HG03460 (cell line): ENCODE data around the gene DOK5.
"Not testable (repeated sequence)": the region's sequence is repeated elsewhere in the genome, so short reads cannot be mapped to it uniquely, and the experiment has no call there.

Experiments used
- ATAC-seq: cut with Tn5 transposase; IDR thresholded peaks from one replicate; pipeline ENCODE4 v1.9.1; 2021; ENCODE audit not compliant: unreplicated experiment

Gene DOK5

GRCh38 chr20:54475334-54476168, at the start of gene DOK5:
Gene DOK5, plus strand, starts transcription at chr20:54475593. Its CDS starts 354 bp downstream, at chr20:54475947.
- ATAC-seq: no peak

DNA sequence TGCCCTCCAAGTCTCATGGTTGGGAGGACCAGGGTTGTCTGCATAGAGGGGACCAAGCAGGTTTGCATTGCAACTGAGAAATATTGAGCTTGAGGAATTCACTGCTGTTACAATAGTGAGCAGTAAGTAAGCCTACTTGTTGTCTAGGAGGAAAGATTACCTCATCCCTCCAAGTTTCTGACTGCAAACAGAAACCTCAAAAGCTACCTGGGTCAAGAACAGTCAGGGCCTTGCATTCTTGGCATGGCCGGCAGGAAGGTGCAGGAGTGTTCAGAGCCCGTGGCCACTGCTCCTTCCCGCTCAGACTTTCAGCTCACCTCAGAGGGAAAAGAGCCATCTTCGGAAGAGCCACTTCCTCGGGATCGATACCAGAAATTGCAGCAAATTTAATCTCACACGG, 46.0 kb upstream of the DOK5 start:
- ATAC-seq: no peak

GRCh38 chr20:54431156-54431944, 44.0 kb upstream of the DOK5 start:
- ATAC-seq: no peak

DNA sequence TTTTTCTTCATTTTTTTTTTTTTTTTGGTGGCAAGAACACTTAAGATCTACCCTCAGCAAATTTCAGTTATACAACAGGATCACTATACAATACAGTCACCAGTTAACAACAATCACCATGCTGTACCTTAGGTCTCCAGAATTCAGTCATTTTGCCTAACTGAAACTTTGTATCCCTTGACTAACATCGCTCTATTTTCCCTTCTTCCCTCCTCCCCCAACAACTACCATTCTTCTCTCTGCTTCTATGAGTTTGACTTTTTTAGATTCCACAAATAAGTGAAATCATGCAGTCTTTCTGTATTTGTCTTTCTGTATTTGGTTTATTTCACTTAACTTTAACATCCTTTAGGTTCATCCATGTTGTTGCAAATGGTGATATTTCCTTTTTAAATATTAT, 42.4 kb upstream of the DOK5 start:
- no peak for ATAC-seq

GRCh38 chr20:54433636-54434035, 41.8 kb upstream of the DOK5 start:
- no peak for ATAC-seq

DNA sequence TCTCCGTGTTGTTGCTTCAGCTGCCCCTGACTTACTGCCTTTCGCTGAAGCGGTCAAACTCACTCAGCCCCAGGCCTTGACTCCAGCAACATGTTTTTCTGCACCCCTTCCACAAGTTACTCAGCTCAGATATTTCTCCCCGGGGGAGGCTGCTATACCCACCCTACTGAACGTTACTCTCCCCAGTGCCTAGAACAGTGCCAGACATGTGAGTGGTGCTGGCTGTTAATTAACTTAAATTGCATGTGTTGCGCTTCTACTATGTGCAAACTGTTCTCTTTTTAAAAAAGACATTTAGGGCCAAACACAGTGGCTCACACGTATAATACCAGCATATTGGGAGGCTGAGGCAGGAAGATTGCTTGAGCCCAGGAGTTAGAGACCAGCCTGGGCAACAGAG, 41.2 kb upstream of the DOK5 start:
- no peak for ATAC-seq

- no peak for ATAC-seq
These were observed 40.4 kb upstream of the DOK5 start for GRCh38 chr20:54435015-54435414.

DNA sequence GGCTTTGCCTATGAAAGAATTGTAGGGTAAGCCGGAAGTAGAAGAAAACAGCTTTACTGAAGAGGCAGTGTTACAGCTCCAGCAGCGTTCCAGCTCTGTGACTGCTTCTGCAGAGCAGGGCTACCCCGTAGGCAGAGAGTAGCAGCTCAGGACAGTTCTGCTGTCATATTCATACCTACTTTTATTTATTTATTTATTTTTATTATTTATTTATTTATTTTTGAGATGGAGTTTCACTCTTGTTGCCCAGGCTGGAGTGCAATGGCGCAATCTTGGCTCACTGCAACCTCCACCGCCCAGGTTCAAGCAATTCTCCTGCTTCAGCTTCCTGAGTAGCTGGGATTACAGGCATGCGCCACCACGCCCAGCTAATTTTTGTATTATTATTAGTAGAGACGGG, 39.0 kb upstream of the DOK5 start:
- not testable (repeated sequence) for ATAC-seq

DNA sequence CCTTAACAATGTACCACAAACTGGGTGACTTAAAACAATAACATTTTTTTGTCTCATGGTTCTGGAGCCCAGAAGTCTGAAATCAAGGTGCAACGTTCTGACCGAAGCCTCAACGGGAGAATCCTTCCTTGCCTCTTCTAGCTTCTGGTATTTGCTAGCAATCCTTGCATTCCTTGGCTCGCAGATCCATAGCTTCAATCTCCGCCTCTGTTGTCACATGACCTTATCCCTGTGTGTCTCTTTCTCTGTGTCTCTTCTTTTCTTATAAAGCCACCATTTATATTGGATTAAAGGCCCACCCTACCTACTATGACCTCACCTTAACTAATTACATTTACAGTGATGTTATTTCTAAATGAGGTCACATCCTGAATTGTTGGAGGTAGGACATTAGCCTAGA, 37.2 kb upstream of the DOK5 start:
- ATAC-seq: no peak

DNA sequence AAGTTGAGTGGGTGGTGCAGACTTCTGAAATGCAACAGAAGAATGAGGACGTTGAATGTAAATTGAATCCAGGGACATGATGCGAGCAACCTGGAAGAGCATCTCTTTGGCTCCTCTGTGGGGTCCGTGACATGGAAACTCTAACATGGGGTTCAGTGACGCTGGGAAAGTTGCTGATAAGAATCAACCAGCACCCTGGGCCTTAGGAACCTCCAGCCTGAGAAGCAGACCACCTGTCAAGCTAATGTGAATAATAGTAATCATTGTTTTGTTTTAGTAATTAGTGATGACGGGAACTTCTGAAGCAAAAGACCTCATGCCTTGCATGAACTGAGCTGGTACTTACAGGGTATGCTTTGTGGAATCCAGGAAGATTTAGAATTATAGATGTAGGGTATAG, 25.2 kb upstream of the DOK5 start:
- no peak for ATAC-seq

GRCh38 chr20:54451171-54451570, 24.2 kb upstream of the DOK5 start:
- ATAC-seq: no peak

DNA sequence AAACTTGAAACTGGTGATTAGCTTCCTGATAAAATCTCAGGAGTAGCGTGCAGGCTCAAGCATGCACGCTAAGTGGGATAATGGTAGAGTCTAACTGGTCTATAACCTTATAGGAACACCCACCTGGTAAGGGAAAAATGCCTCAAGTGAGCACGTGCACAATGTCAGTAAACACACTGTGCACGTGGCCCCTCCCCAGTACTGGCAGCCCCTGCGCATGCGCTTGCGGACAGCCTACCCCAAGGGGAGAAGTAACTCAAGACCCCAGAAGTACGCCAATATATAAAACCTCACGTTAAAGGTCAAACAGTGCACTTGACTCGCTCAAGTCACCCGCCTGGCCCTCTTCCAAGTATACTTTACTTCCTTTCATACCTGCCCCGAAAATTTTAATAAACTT, 23.1 kb upstream of the DOK5 start:
- no peak for ATAC-seq

DNA sequence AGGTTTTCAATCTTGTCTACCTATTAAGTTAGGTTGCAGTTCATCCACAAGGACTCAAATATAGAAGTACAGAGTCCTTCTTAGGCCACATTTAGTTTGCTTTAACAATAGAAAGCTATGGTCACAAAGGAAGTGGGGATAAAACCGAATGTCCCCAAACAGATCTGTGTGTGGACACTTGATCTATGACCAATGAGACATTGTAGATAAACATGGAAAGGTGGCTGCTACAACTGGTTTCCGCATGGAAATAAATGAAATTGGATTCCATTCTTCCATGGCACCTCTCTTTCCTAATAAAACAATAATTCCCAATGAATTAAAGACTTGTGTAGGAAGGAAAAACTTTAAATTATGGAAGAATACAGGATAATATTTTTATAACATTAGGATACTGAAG, 20.4 kb upstream of the DOK5 start:
- no peak for ATAC-seq

DNA sequence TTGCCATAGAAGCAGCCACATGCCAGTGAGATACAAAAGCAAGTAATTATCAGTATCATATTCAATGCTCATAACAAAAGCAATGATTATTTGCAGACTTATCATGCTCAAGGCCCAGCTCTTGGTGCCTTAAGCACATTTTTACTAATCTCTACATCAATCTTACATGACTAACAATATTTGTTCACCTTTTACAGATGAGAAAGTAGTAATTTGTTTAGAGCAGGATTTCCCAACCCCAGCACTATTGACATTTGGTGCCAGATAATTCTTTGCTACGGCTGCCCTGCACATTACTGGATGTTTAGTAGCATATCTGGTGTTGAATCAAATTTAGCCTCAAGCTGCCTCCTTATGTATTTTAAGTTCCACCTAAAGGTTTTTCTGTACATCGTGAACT, 19.0 kb upstream of the DOK5 start:
- no peak for ATAC-seq

- ATAC-seq: no peak
These were observed 18.4 kb upstream of the DOK5 start for GRCh38 chr20:54456961-54457360.

- ATAC-seq: no peak
These were observed 17.2 kb upstream of the DOK5 start for GRCh38 chr20:54458219-54458618.

GRCh38 chr20:54459279-54459678, 16.1 kb upstream of the DOK5 start:
- no peak for ATAC-seq

- no peak for ATAC-seq
These were observed 11.4 kb upstream of the DOK5 start for GRCh38 chr20:54464003-54464402.

- ATAC-seq: no peak
These were observed 9.3 kb upstream of the DOK5 start for GRCh38 chr20:54466127-54466526.

- no peak for ATAC-seq
These were observed 7.8 kb upstream of the DOK5 start for GRCh38 chr20:54467622-54468021.

DNA sequence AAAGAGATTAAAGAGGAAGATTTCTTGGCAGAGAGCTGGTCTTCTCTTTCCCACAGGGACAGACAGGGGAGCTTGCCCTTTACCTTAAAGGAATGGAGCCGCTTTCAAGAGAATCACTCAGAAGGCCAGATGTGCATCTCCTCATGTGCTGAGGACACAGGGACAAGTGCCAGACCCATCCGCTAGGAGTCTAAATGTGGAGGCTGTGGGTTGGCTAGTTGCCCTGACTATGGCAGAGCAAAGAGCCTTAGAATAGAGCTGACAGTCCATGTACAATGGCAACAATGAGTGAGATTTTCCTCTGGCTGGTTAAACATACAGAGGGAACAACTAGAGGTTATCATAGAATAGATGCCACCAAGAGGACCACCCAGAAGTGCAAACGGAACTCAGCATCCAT, 7.3 kb upstream of the DOK5 start:
- ATAC-seq: no peak

DNA sequence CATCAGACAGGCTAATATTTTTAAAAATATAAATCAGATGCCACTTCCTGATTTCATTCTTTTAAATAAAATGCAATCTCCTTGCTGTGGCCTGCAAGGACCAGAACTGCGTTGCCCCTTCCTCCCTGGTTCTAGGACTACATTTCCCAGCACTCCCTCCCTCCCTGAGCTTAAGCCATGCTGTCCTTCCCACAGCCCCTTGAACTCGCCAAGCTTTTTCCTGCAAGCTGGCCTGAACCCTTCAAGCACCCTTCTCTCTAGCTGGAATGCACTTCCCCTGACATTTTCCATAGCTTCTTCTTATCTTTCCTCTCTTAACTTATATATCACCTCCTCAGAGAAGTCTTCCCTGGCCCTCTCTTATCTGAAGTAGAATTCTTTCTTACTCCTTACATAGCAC, 6.1 kb upstream of the DOK5 start:
- no peak for ATAC-seq
